K562 (cell line): ENCODE results near the gene DET1. TPM values are rescaled to one million over a fixed set of nuclear protein-coding genes. Genes with fewer than 3 reads are reported as not detected.

Source experiments
- BCL6 ChIP-seq: fragments of 250-450 bp; sonication (Bioruptor Pico); IDR thresholded peaks from 2 replicates; pipeline ENCODE4 v1.4.0; 2020
- DMBX1 ChIP-seq: fragments of 250-450 bp; sonication (Bioruptor Pico); IDR thresholded peaks from 2 replicates; pipeline ENCODE4 v1.8.0; 2022; ENCODE audit warnings: inconsistent platforms, mild to moderate bottlenecking, moderate library complexity, borderline replicate concordance
- DPF2 ChIP-seq: fragments of 450-650 bp; IDR thresholded peaks from 2 replicates; pipeline ENCODE4 v1.6.1; 2016
- ETV1 ChIP-seq: fragments of 450-650 bp; conservative IDR thresholded peaks from 2 replicates; pipeline ENCODE4 v1.6.1; 2016; ENCODE audit warnings: missing genetic modification characterization, control low read depth, low read depth, missing compliant biosample characterization
- ILK ChIP-seq: fragments of 450-650 bp; IDR thresholded peaks from 2 replicates; pipeline ENCODE4 v1.6.1; 2016; ENCODE audit warnings: missing genetic modification characterization, low read depth, mild to moderate bottlenecking, missing compliant biosample characterization, moderate library complexity, borderline replicate concordance
- KLF6 ChIP-seq: fragments of 250-450 bp; sonication (Bioruptor Pico); IDR thresholded peaks from 2 replicates; pipeline ENCODE4 v1.4.0; 2020; ENCODE audit warnings: mild to moderate bottlenecking, moderate library complexity, borderline replicate concordance
- TAF7 ChIP-seq: fragments of 450-650 bp; IDR thresholded peaks from 2 replicates; pipeline ENCODE4 v1.6.1; 2016; ENCODE audit warnings: missing genetic modification characterization, missing compliant biosample characterization
- TCFL5 ChIP-seq: fragments of 250-450 bp; sonication (Bioruptor Pico); conservative IDR thresholded peaks from 2 replicates; pipeline ENCODE4 v1.6.1; 2021; ENCODE audit warnings: mild to moderate bottlenecking, moderate library complexity, matching md5 sums
- ZNF311 ChIP-seq: fragments of 250-450 bp; sonication (Bioruptor Pico); IDR thresholded peaks from 2 replicates; pipeline ENCODE4 v1.4.0; 2020; ENCODE audit warnings: mild to moderate bottlenecking, moderate library complexity
- ZNF583 ChIP-seq: fragments of 250-450 bp; sonication (Bioruptor Pico); IDR thresholded peaks from 2 replicates; pipeline ENCODE4 v1.4.0; 2020
- ZNF668 ChIP-seq: fragments of 250-450 bp; sonication (Bioruptor Pico); IDR thresholded peaks from 2 replicates; pipeline ENCODE4 v1.8.0; 2022; ENCODE audit warnings: mild to moderate bottlenecking, inconsistent platforms
- ZNF79 ChIP-seq: fragments of 250-450 bp; sonication (Bioruptor Pico); IDR thresholded peaks from 2 replicates; pipeline ENCODE4 v1.4.0; 2020; ENCODE audit warnings: low read depth, mild to moderate bottlenecking, moderate library complexity
- polyA plus RNA-seq, 8 experiments: library from polyadenylated mRNA; depleted of rRNA in 4 of 8; stranded (reverse) in 5 of 8; unstranded in 3 of 8; fragments of >200 nt; fragmentation: Nextera tagmentation in 2 of 8; fragmentation: Illumina TruSeq in 1 of 8; extraction: Ambion mirVana in 2 of 8; extraction: Trizol in 1 of 8; gene quantifications; 2 replicates each; pipeline versions ENCODE4 v1.2.1 to v1.2.3, GENCODE V29; 2011 to 2014; ENCODE audit warnings: inconsistent platforms in 1 of 8, missing spikeins in 1 of 8
- total RNA-seq, 7 experiments: library from RNA; depleted of rRNA in 6 of 7; stranded (reverse); fragments of >200 nt in 6 of 7; fragmentation: Illumina TruSeq in 2 of 7; extraction: Trizol in 2 of 7; gene quantifications; 2 replicates each; pipeline versions ENCODE4 v1.2.1 to v1.2.3, GENCODE V29; 2011 to 2021; ENCODE audit warnings: low replicate concordance in 1 of 7
- TF ChIP-seq, protein P1 (sequence below): fragments of 250-450 bp; sonication (Bioruptor Pico); IDR thresholded peaks from 2 replicates; pipeline ENCODE4 v1.4.0; 2020
- TF ChIP-seq, protein P2 (sequence below): fragments of 250-450 bp; sonication (Bioruptor Pico); IDR thresholded peaks from 2 replicates; pipeline ENCODE4 v1.8.0; 2021; ENCODE audit warnings: moderate library complexity, mild to moderate bottlenecking, inconsistent platforms
- TF ChIP-seq, protein P3 (sequence below): fragments of 450-650 bp; IDR thresholded peaks from 2 replicates; pipeline ENCODE4 v1.6.1; 2017; ENCODE audit warnings: antibody characterized with exemption, mild to moderate bottlenecking
- TF ChIP-seq, protein P4 (sequence below): fragments of 450-650 bp; conservative IDR thresholded peaks from 2 replicates; pipeline ENCODE4 v1.6.1; 2016; ENCODE audit warnings: missing genetic modification characterization, low read depth, mild to moderate bottlenecking, missing compliant biosample characterization, moderate library complexity
- TF ChIP-seq, protein P5 (sequence below): fragments of 450-650 bp; conservative IDR thresholded peaks from 2 replicates; pipeline ENCODE4 v1.6.1; 2016; ENCODE audit warnings: missing genetic modification characterization, low read depth, mild to moderate bottlenecking, control low read depth, missing compliant biosample characterization

The DET1 gene
- total and polyA plus RNA-seq, 9 of the 15 experiments (the other 6 are each of a cell fraction or from before 2014, with no cell fraction given), result 4.2 to 8.1 (median 6.0) TPM

DNA sequence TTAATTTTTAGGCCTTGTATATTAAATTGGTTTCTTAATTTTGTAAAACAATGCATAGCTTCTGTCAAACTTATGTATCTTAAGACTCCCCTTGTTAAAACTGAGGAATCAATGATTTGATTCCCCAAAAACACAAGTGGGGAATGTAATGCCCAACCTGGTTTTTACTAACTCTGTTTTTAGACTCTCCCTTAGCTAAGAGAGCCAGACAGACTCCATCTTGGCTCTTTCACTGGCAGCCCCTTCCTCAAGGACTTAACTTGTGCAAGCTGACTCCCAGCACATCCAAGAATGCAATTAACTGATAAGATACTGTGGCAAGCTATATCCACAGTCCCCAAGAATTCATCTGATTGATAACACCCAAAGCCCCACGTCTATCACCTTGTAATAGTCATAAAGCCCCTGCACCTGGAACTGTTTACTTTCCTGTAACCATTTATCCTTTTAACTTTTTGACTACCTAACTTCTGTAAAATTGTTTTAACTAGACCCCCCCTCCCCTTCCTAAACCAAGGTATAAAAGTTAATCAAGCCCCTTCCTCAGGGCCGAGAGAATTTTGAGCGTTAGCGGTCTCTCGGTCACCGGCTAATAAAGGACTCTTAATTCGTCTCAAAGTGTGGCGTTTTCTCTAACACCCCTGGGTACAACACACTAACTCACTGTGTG, 768 bp downstream of the DET1 start (continued):
- TF ChIP-seq, protein P1, sequence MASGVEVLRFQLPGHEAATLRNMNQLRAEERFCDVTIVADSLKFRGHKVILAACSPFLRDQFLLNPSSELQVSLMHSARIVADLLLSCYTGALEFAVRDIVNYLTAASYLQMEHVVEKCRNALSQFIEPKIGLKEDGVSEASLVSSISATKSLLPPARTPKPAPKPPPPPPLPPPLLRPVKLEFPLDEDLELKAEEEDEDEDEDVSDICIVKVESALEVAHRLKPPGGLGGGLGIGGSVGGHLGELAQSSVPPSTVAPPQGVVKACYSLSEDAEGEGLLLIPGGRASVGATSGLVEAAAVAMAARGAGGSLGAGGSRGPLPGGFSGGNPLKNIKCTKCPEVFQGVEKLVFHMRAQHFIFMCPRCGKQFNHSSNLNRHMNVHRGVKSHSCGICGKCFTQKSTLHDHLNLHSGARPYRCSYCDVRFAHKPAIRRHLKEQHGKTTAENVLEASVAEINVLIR (CRISPR knock-in tag), result peak; percentile 53; the same call in 1 of the 2 replicates
- peak; percentile 21; the same call in 1 of the 2 replicates for TF ChIP-seq TAF7 (tag)
- TF ChIP-seq TCFL5 (CRISPR knock-in tag), result 0 out of 2 replicates have a peak, but pooled peaks have one; percentile 49
- peak; percentile 68; the same call in 1 of the 2 replicates for TF ChIP-seq BCL6
- peak; percentile 42; the same call in 1 of the 2 replicates for TF ChIP-seq ETV1
- peak; percentile 93; the same call in 1 of the 2 replicates for TF ChIP-seq KLF6 (CRISPR knock-in tag)
- TF ChIP-seq, protein P2, sequence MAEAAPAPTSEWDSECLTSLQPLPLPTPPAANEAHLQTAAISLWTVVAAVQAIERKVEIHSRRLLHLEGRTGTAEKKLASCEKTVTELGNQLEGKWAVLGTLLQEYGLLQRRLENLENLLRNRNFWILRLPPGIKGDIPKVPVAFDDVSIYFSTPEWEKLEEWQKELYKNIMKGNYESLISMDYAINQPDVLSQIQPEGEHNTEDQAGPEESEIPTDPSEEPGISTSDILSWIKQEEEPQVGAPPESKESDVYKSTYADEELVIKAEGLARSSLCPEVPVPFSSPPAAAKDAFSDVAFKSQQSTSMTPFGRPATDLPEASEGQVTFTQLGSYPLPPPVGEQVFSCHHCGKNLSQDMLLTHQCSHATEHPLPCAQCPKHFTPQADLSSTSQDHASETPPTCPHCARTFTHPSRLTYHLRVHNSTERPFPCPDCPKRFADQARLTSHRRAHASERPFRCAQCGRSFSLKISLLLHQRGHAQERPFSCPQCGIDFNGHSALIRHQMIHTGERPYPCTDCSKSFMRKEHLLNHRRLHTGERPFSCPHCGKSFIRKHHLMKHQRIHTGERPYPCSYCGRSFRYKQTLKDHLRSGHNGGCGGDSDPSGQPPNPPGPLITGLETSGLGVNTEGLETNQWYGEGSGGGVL, result peak; percentile 56; the same call in 1 of the 2 replicates
- peak; percentile 71; the same call in 1 of the 2 replicates for TF ChIP-seq ILK (tag)
- TF ChIP-seq, protein P3, sequence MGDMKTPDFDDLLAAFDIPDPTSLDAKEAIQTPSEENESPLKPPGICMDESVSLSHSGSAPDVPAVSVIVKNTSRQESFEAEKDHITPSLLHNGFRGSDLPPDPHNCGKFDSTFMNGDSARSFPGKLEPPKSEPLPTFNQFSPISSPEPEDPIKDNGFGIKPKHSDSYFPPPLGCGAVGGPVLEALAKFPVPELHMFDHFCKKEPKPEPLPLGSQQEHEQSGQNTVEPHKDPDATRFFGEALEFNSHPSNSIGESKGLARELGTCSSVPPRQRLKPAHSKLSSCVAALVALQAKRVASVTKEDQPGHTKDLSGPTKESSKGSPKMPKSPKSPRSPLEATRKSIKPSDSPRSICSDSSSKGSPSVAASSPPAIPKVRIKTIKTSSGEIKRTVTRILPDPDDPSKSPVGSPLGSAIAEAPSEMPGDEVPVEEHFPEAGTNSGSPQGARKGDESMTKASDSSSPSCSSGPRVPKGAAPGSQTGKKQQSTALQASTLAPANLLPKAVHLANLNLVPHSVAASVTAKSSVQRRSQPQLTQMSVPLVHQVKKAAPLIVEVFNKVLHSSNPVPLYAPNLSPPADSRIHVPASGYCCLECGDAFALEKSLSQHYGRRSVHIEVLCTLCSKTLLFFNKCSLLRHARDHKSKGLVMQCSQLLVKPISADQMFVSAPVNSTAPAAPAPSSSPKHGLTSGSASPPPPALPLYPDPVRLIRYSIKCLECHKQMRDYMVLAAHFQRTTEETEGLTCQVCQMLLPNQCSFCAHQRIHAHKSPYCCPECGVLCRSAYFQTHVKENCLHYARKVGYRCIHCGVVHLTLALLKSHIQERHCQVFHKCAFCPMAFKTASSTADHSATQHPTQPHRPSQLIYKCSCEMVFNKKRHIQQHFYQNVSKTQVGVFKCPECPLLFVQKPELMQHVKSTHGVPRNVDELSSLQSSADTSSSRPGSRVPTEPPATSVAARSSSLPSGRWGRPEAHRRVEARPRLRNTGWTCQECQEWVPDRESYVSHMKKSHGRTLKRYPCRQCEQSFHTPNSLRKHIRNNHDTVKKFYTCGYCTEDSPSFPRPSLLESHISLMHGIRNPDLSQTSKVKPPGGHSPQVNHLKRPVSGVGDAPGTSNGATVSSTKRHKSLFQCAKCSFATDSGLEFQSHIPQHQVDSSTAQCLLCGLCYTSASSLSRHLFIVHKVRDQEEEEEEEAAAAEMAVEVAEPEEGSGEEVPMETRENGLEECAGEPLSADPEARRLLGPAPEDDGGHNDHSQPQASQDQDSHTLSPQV, result peak; percentile 99
- TF ChIP-seq, protein P4, sequence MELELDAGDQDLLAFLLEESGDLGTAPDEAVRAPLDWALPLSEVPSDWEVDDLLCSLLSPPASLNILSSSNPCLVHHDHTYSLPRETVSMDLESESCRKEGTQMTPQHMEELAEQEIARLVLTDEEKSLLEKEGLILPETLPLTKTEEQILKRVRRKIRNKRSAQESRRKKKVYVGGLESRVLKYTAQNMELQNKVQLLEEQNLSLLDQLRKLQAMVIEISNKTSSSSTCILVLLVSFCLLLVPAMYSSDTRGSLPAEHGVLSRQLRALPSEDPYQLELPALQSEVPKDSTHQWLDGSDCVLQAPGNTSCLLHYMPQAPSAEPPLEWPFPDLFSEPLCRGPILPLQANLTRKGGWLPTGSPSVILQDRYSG (tag), result peak; percentile 90
- TF ChIP-seq ZNF668 (CRISPR knock-in tag), result peak; percentile 63; the same call in 1 of the 2 replicates
- TF ChIP-seq, protein P5, sequence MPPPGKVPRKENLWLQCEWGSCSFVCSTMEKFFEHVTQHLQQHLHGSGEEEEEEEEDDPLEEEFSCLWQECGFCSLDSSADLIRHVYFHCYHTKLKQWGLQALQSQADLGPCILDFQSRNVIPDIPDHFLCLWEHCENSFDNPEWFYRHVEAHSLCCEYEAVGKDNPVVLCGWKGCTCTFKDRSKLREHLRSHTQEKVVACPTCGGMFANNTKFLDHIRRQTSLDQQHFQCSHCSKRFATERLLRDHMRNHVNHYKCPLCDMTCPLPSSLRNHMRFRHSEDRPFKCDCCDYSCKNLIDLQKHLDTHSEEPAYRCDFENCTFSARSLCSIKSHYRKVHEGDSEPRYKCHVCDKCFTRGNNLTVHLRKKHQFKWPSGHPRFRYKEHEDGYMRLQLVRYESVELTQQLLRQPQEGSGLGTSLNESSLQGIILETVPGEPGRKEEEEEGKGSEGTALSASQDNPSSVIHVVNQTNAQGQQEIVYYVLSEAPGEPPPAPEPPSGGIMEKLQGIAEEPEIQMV, result peak; percentile 80
- peak; percentile 59; the same call in 1 of the 2 replicates for TF ChIP-seq ZNF583 (CRISPR knock-in tag)
- peak; percentile 86 for TF ChIP-seq ZNF311 (CRISPR knock-in tag)
- peak; percentile 40; the same call in 1 of the 2 replicates for TF ChIP-seq ZNF79 (CRISPR knock-in tag)
- 0 out of 2 replicates have a peak, but pooled peaks have one; percentile 11 for TF ChIP-seq DPF2
- peak; percentile 97 for TF ChIP-seq DMBX1
